Natural killer cell (primary cell): ENCODE data around the gene TRIM62. TPM values are rescaled to one million over a fixed set of nuclear protein-coding genes. Genes with fewer than 3 reads are reported as not detected.

Source experiments
- ATAC-seq, 3 donors: fragments of 150-1000 bp in 2 of 3; fragments of 200-7000 bp in 1 of 3; cut with Tn5 transposase; 1 replicate in 1 of 3; 2 replicates in 2 of 3; pipeline ENCODE4 v1.10.0; 2021; ENCODE audit warnings: mild to moderate bottlenecking in 2 of 3, moderate library complexity in 2 of 3
- DNase-seq, 2 donors: peaks; one replicate each; pipeline versions ENCODE4 v3.0.0 to v3.0.0-alpha.2; 2013 to 2021; ENCODE audit warnings: mixed read lengths in 1 of 2
- H3K27ac ChIP-seq: one replicate; pipeline ENCODE4 v1.5.1; 2013; ENCODE audit warnings: mild to moderate bottlenecking, low read length
- H3K27me3 ChIP-seq: one replicate; pipeline ENCODE4 v1.6.1; 2013; ENCODE audit warnings: low read length; ENCODE audit not compliant: control insufficient read depth, insufficient read depth
- H3K36me3 ChIP-seq: one replicate; pipeline ENCODE4 v1.6.1; 2013; ENCODE audit warnings: low read length; ENCODE audit not compliant: control insufficient read depth, insufficient read depth
- H3K4me1 ChIP-seq: one replicate; pipeline ENCODE4 v1.6.1; 2013; ENCODE audit warnings: low read length; ENCODE audit not compliant: control insufficient read depth, insufficient read depth
- H3K4me3 ChIP-seq: one replicate; pipeline ENCODE4 v1.5.1; 2013; ENCODE audit warnings: low read length
- H3K9me3 ChIP-seq: one replicate; pipeline ENCODE4 v1.6.1; 2013; ENCODE audit warnings: low read length; ENCODE audit not compliant: control insufficient read depth, insufficient read depth
- H3K27ac Mint-ChIP-seq, 2 donors: one replicate each; pipeline ENCODE4 v1.8.0; 2022; ENCODE audit warnings: mild to moderate bottlenecking in 2 of 2, mixed read lengths in 2 of 2, moderate library complexity in 1 of 2
- H3K27me3 Mint-ChIP-seq, 2 donors: one replicate each; pipeline ENCODE4 v1.8.0; 2022; ENCODE audit warnings: low read depth in 2 of 2, mixed read lengths in 2 of 2
- H3K36me3 Mint-ChIP-seq: one replicate; pipeline ENCODE4 v1.8.0; 2022; ENCODE audit warnings: mixed read lengths
- H3K4me1 Mint-ChIP-seq, 2 donors: one replicate each; pipeline ENCODE4 v1.8.0; 2022; ENCODE audit warnings: mixed read lengths in 2 of 2
- H3K4me3 Mint-ChIP-seq: one replicate; pipeline ENCODE4 v1.8.0; 2022; ENCODE audit warnings: mild to moderate bottlenecking, moderate library complexity, mixed read lengths
- H3K9me3 Mint-ChIP-seq, 2 donors: one replicate each; pipeline ENCODE4 v1.8.0; 2022; ENCODE audit warnings: mixed read lengths in 2 of 2
- WGBS: methylation state at CpG from one replicate; pipeline ENCODE4 v1.1.7; 2013; ENCODE audit warnings: missing lambda C conversion rate; ENCODE audit not compliant: insufficient coverage; 5-methylcytosine and 5-hydroxymethylcytosine counted together
- intact Hi-C: fragments of 100-400 bp; cut with micrococcal nuclease; formaldehyde crosslinking; loops from one replicate; pipeline ENCODE4 v1.14.2; 2022
- total RNA-seq, 4 donors: library from RNA; stranded (reverse); fragments of 120-200 nt in 1 of 4; gene quantifications; one replicate each; pipeline versions ENCODE4 v1.2.3 to v1.2.4, GENCODE V29; 2013 to 2022
- TF ChIP-seq, protein P1 (sequence below): fragments of 200-600 bp; IDR thresholded peaks from one replicate; pipeline ENCODE4 v1.8.0; 2022; ENCODE audit warnings: antibody characterized with exemption

The TRIM62 gene
- total RNA-seq, 3 donors from 2014 or later (not counting 1 experiment from before 2014, with no cell fraction given) = 18.2 to 35.4 (median 23.2) TPM

DNA sequence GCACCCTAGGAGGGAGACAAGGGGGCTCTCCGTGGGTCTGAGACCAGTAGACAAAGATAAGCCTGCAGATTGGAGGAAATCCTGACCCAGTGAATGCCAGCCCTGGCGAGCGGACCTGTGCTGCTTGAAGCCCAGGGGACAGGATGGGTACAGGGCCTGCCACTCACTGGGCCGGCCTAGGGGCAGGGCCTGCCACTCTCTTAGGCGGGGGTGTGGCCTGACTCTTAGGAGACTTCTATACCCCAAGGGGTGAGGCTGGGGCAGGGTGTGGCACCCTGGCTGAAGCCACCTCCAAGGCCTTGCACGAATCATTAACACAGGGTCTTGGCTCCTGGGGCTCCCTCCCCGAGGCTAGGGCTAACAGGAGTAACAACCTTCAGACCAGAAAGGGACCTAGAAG lies 30.7 kb downstream of the TRIM62 start:
- WGBS = 82% methylated on average over 7 of the region's 7 CpGs
- ATAC-seq = peak in 1 of 3 donors; percentile 27
- H3K4me3 Mint-ChIP-seq = no peak overlapping the region
- Histone ChIP-seq H3K27me3 (no peaks in the 10 kb centered on the region), H3K36me3 (peaks cover 22% of the 10 kb centered on the region), H3K4me3 (no peak overlapping the region), H3K9me3 (no peaks in the 10 kb centered on the region), H3K4me1 (no peaks in the 10 kb centered on the region), H3K27ac (no peak overlapping the region)
- no peak overlapping the region for H3K27ac Mint-ChIP-seq
- no peak for DNase-seq
- intact Hi-C loops = no loop called here
- H3K27me3 Mint-ChIP-seq = no peaks in the 10 kb centered on the region
- no peaks in the 10 kb centered on the region for H3K36me3 Mint-ChIP-seq
- TF ChIP-seq, protein P1, sequence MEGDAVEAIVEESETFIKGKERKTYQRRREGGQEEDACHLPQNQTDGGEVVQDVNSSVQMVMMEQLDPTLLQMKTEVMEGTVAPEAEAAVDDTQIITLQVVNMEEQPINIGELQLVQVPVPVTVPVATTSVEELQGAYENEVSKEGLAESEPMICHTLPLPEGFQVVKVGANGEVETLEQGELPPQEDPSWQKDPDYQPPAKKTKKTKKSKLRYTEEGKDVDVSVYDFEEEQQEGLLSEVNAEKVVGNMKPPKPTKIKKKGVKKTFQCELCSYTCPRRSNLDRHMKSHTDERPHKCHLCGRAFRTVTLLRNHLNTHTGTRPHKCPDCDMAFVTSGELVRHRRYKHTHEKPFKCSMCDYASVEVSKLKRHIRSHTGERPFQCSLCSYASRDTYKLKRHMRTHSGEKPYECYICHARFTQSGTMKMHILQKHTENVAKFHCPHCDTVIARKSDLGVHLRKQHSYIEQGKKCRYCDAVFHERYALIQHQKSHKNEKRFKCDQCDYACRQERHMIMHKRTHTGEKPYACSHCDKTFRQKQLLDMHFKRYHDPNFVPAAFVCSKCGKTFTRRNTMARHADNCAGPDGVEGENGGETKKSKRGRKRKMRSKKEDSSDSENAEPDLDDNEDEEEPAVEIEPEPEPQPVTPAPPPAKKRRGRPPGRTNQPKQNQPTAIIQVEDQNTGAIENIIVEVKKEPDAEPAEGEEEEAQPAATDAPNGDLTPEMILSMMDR = no peak
- peaks cover 0 to 4% of the 10 kb centered on the region in 2 donors for H3K4me1 Mint-ChIP-seq
- H3K9me3 Mint-ChIP-seq = no peaks in the 10 kb centered on the region

GRCh38 chr1:33150522-33150921 lies 31.3 kb downstream of the TRIM62 start:
- DNase-seq (no peak), ATAC-seq (no peak)
- Histone ChIP-seq H3K4me3 (no peak overlapping the region), H3K27ac (no peak overlapping the region), H3K4me1 (no peaks in the 10 kb centered on the region), H3K27me3 (no peaks in the 10 kb centered on the region), H3K36me3 (peaks cover 26% of the 10 kb centered on the region), H3K9me3 (no peaks in the 10 kb centered on the region)
- no peaks in the 10 kb centered on the region for H3K27me3 Mint-ChIP-seq
- H3K36me3 Mint-ChIP-seq = no peaks in the 10 kb centered on the region
- intact Hi-C loops = no loop called here
- H3K4me1 Mint-ChIP-seq = peaks cover 0 to 4% of the 10 kb centered on the region in 2 donors
- H3K27ac Mint-ChIP-seq = no peak overlapping the region
- 90% methylated on average over 4 of the region's 4 CpGs for WGBS
- no peak overlapping the region for H3K4me3 Mint-ChIP-seq
- no peaks in the 10 kb centered on the region for H3K9me3 Mint-ChIP-seq
- TF ChIP-seq, protein P1 = no peak

DNA sequence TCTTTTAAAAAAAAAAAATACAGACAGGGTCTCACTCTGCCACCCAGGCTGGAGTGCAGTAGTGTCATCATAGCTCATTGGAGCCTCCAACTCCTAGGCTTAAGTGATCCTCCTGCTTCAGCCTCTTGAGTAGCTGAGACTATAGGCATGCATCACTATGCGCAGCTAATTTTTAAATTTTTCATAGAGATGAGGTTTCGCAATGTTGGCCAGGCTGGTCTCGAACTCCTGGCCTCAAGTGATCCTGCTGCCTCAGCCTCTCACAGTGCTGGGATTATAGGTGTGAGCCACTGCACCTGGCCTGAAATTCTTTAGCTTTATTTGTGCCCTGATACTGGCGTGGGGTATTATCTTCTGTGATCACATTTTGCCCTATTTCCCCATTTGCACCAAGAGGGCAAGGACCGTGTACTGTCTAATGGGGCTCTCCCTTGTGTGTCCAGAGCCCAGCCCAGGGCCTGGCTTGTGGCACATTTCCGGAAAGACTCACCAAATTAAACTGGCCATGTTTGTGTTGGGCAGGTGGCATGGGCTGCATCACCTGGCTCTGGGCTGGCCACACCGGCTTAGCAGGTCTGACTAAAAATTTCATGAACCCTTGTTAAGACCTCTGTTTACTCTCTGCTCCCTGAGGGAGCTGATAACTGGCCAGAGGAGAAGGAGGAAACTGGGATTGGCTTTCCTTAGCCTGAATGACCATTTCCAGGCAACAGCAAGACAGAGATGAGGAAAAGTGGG lies 32.2 kb downstream of the TRIM62 start:
- ATAC-seq = no peak
- Histone ChIP-seq H3K4me1 (no peaks in the 10 kb centered on the region), H3K27ac (no peak overlapping the region), H3K27me3 (no peaks in the 10 kb centered on the region), H3K36me3 (peaks cover 27% of the 10 kb centered on the region), H3K4me3 (no peak overlapping the region), H3K9me3 (no peaks in the 10 kb centered on the region)
- Mint-ChIP-seq H3K27me3 (no peaks in the 10 kb centered on the region), H3K27ac (no peak overlapping the region), H3K36me3 (no peaks in the 10 kb centered on the region), H3K4me1 (peaks cover 0 to 4% of the 10 kb centered on the region in 2 donors), H3K9me3 (no peaks in the 10 kb centered on the region), H3K4me3 (no peak overlapping the region)
- TF ChIP-seq, protein P1 = no peak
- 96% methylated on average over 7 of the region's 7 CpGs for WGBS
- intact Hi-C loops = no loop called here
- DNase-seq = no peak

DNA sequence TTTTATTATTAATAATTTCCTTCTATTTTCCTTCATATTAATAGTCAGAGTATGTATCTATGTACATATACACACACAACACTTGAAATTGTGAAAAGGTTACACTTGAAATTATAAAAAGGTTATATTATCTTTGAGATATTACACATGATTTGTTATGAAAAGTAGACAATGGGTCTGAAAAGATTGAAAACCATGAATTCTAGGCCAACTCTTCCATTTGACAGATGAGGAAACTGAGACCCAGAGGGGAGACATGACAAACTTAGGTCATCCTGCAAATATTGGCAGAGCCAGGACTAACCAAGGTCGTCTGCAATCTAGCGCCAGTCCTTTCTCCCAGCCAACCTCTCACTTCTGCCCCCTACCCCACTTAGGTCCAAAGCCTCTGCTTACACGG lies 33.2 kb downstream of the TRIM62 start:
- TF ChIP-seq, protein P1 = no peak
- H3K27ac Mint-ChIP-seq = no peak overlapping the region

More for the DNA sequence above, 33.2 kb downstream of the TRIM62 start:
- ATAC-seq (no peak), DNase-seq (no peak)
- Mint-ChIP-seq H3K36me3 (no peaks in the 10 kb centered on the region), H3K9me3 (no peaks in the 10 kb centered on the region), H3K4me3 (no peak overlapping the region), H3K4me1 (no peaks in the 10 kb centered on the region), H3K27me3 (no peaks in the 10 kb centered on the region)
- Histone ChIP-seq H3K36me3 (peaks cover 23% of the 10 kb centered on the region), H3K27me3 (no peaks in the 10 kb centered on the region), H3K4me3 (no peak overlapping the region), H3K27ac (no peak overlapping the region), H3K9me3 (no peaks in the 10 kb centered on the region), H3K4me1 (no peaks in the 10 kb centered on the region)
- WGBS = 92% methylated on average over 3 of the region's 3 CpGs
- intact Hi-C loops = no loop called here
